ENCODE measurements around the gene SUSD4.

DNA sequence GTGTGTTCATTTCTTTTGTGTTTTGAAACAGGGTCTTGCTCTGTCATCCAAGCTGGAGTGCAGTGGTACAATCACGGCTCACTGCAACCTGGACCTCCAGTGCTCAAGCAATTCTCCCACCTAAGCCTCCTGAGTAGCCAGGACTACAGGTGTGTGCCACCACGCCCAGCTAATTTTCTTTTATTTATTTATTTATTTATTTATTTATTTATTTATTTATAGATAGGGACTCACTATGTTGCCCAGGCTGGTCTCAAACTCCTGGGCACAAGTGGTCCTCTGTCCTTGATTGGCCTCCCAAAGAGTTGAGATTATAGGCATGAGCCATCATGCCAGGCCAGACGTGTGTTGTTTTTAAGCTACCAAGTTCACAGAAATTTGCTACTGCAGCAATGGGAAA is 177.2 kb downstream of the SUSD4 start:
- TF ChIP-seq POLR2A (IDR thresholded peaks at IDR 0.05; ENCODE audit: low read depth, low read length): no peak
- no peak for TF ChIP-seq POLR2AphosphoS5 (IDR thresholded peaks at IDR 0.05; ENCODE audit: low read depth, low read length)
- TF ChIP-seq TAF1 (IDR thresholded peaks at IDR 0.05; ENCODE audit: low read depth, low read length): no peak
- TF ChIP-seq POU2F2 (IDR thresholded peaks at IDR 0.05; ENCODE audit: low read depth, low read length): no peak
- no peak for TF ChIP-seq SPI1 (IDR thresholded peaks at IDR 0.05; ENCODE audit: low read depth, low read length)
- no peak for TF ChIP-seq PAX5 (IDR thresholded peaks at IDR 0.05; ENCODE audit: insufficient read depth, low read length, severe bottlenecking)
